SK-N-MC (cell line): Measurements from ENCODE around the gene TAS2R1.

Experiments used
- EZH2 ChIP-seq: fragments of 200-600 bp; sonication (generic); IDR thresholded peaks from one replicate; pipeline ENCODE4 v1.6.1; 2017; ENCODE audit warnings: antibody characterized with exemption
- FOXP2 ChIP-seq: optimal IDR thresholded peaks from 2 replicates; pipeline ENCODE3; 2011; ENCODE audit warnings: mild to moderate bottlenecking, moderate library complexity; ENCODE audit not compliant: insufficient read depth; ENCODE audit errors: extremely low read length, control extremely low read depth
- POLR2AphosphoS5 ChIP-seq: IDR thresholded peaks from 2 replicates; pipeline ENCODE4 v1.6.1; 2012; ENCODE audit warnings: mild to moderate bottlenecking, low read depth, low read length, borderline replicate concordance

- no peak for TF ChIP-seq POLR2AphosphoS5
- TF ChIP-seq EZH2 = no peak
- TF ChIP-seq FOXP2 = no peak
Observed at GRCh38 chr5:9624196-9624947, 5.8 kb downstream of the TAS2R1 start.
